GM23248 (cell line): ENCODE results near the gene SERPINC1. TPM values are rescaled to one million over a fixed set of nuclear protein-coding genes. Genes with fewer than 3 reads are reported as not detected.
"Not testable (repeated sequence)": the region's sequence is repeated elsewhere in the genome, so short reads cannot be mapped to it uniquely, and the experiment has no call there.

ENCODE experiments used
- DNase-seq: peaks from one replicate; pipeline ENCODE4 v3.0.0-alpha.2; 2015
- H2AFZ ChIP-seq: fragments of 200-600 bp; sonication (generic); 2 replicates; pipeline ENCODE4 v1.6.1; 2016; ENCODE audit warnings: antibody characterized with exemption
- H3F3A ChIP-seq: fragments of 200-600 bp; sonication (generic); 2 replicates; pipeline ENCODE4 v1.6.1; 2016; ENCODE audit warnings: mild to moderate bottlenecking, antibody characterized with exemption, mixed run types; ENCODE audit not compliant: insufficient read depth
- H3K27ac ChIP-seq: fragments of 200-600 bp; sonication (generic); 2 replicates; pipeline ENCODE4 v1.5.1; 2016; ENCODE audit warnings: mild to moderate bottlenecking
- H3K27me3 ChIP-seq: fragments of 200-600 bp; sonication (generic); replicated peaks from 2 replicates; pipeline ENCODE4 v1.6.1; 2016; ENCODE audit warnings: mild to moderate bottlenecking; ENCODE audit not compliant: insufficient read depth
- H3K36me3 ChIP-seq: fragments of 200-600 bp; sonication (generic); 2 replicates; pipeline ENCODE4 v1.6.1; 2016; ENCODE audit warnings: low read depth, mild to moderate bottlenecking
- H3K4me1 ChIP-seq: fragments of 200-600 bp; sonication (generic); 2 replicates; pipeline ENCODE4 v1.6.1; 2016; ENCODE audit warnings: mild to moderate bottlenecking; ENCODE audit not compliant: insufficient read depth
- H3K4me2 ChIP-seq: fragments of 200-600 bp; sonication (generic); one replicate; pipeline ENCODE4 v1.6.1; 2016; ENCODE audit warnings: mild to moderate bottlenecking; ENCODE audit not compliant: unreplicated experiment
- H3K4me3 ChIP-seq: fragments of 200-600 bp; sonication (generic); 2 replicates; pipeline ENCODE4 v1.5.1; 2016; ENCODE audit warnings: mild to moderate bottlenecking
- H3K79me2 ChIP-seq: fragments of 200-600 bp; sonication (generic); 2 replicates; pipeline ENCODE4 v1.6.1; 2016; ENCODE audit warnings: mild to moderate bottlenecking; ENCODE audit not compliant: insufficient read depth
- H3K9ac ChIP-seq: fragments of 200-600 bp; sonication (generic); 2 replicates; pipeline ENCODE4 v1.6.1; 2016; ENCODE audit warnings: mild to moderate bottlenecking
- H3K9me2 ChIP-seq: fragments of 200-600 bp; sonication (generic); 2 replicates; pipeline ENCODE4 v1.6.1; 2016; ENCODE audit warnings: mixed run types, mild to moderate bottlenecking, moderate library complexity; ENCODE audit not compliant: insufficient read depth
- H3K9me3 ChIP-seq: fragments of 200-600 bp; sonication (generic); one replicate; pipeline ENCODE4 v1.6.1; 2017; ENCODE audit warnings: low read depth
- H4K20me1 ChIP-seq: fragments of 200-600 bp; sonication (generic); 2 replicates; pipeline ENCODE4 v1.6.0; 2016; ENCODE audit not compliant: insufficient read depth
- EZH2 ChIP-seq: fragments of 200-600 bp; sonication (generic); IDR thresholded peaks from 2 replicates; pipeline ENCODE4 v1.6.1; 2018; ENCODE audit warnings: antibody characterized with exemption, mild to moderate bottlenecking; ENCODE audit not compliant: insufficient read depth, poor library complexity, severe bottlenecking
- EZH2phosphoT487 ChIP-seq: fragments of 200-600 bp; sonication (generic); IDR thresholded peaks from 2 replicates; pipeline ENCODE4 v1.6.1; 2018; ENCODE audit warnings: antibody characterized with exemption, moderate library complexity, mild to moderate bottlenecking, low read depth; ENCODE audit not compliant: insufficient read depth
- WGBS, 2 experiments: methylation state at CpG; one replicate each; pipeline ENCODE4 v1.1.6; 2015 to 2017; ENCODE audit warnings: low lambda C conversion rate in 2 of 2, low coverage in 1 of 2; ENCODE audit errors: missing lambda C conversion rate in 2 of 2; 5-methylcytosine and 5-hydroxymethylcytosine counted together
- in situ Hi-C: fragments of 300-500 bp; cut with MboI; formaldehyde crosslinking; loops from 2 replicates; pipeline ENCODE4 v1.15.0; 2020
- polyA plus RNA-seq: library from polyadenylated mRNA; unstranded; fragments of >200 nt; fragmentation: Nextera tagmentation; extraction: Ambion mirVana; gene quantifications from 2 replicates; pipeline ENCODE4 v1.2.1, GENCODE V29; 2016
- small RNA-seq: library from RNA; depleted of rRNA; stranded (forward); fragments of <200 nt; gene quantifications from one replicate; pipeline ENCODE3, GENCODE V24; 2014; ENCODE audit warnings: low read depth, low replicate concordance
- total RNA-seq: library from RNA; depleted of rRNA; stranded (reverse); fragments of >200 nt; shearing (Covaris generic); gene quantifications from 2 replicates; pipeline ENCODE4 v1.2.3, GENCODE V29; 2014; rRNA removed

SERPINC1 gene
- total and polyA plus RNA-seq, 2 experiments from 2014 or later = not detected

DNA sequence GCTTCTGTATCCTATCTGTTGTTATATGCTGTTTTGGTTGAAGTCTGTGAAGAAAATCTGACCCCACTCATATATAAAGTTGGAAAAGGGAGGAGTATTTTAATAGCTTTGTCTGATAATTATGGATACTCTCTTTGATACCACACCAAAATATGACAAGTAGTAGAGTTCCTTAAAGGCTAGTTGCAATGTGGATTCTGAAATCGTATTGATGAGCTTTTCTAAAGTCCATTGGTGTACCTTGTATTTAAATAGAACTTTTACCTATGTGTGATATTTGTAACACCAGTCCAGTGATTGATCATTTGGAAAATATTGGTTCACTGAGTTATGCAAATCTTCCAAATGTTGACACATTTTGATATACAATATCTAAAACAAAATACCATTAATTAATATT is 57.1 kb downstream of the SERPINC1 start:
- Histone ChIP-seq H3K9me2 (no peaks in the 10 kb centered on the region), H3K4me1 (0 out of 2 replicates have a peak, but pooled peaks cover 3% of the 10 kb centered on the region), H3K27ac (peak overlapping the region; percentile 11; the same call in 1 of the 2 replicates), H4K20me1 (no peaks in the 10 kb centered on the region; the same call in 1 of the 2 replicates), H3K4me2 (no peak overlapping the region), H3K79me2 (peaks cover 2% of the 10 kb centered on the region; the same call in 1 of the 2 replicates), H3F3A (peaks cover 68% of the 10 kb centered on the region), H2AFZ (no peak overlapping the region), H3K4me3 (no peak overlapping the region), H3K9me3 (no peaks in the 10 kb centered on the region), H3K27me3 (no peaks in the 10 kb centered on the region), H3K36me3 (peaks cover 31% of the 10 kb centered on the region), H3K9ac (no peak overlapping the region)
- in situ Hi-C loops = no loop called here
- TF ChIP-seq EZH2 (no peak), EZH2phosphoT487 (no peak)
- 96 to 98% methylated on average over 1 of the region's 1 CpG for WGBS, 2 experiments
- DNase-seq = no peak

DNA sequence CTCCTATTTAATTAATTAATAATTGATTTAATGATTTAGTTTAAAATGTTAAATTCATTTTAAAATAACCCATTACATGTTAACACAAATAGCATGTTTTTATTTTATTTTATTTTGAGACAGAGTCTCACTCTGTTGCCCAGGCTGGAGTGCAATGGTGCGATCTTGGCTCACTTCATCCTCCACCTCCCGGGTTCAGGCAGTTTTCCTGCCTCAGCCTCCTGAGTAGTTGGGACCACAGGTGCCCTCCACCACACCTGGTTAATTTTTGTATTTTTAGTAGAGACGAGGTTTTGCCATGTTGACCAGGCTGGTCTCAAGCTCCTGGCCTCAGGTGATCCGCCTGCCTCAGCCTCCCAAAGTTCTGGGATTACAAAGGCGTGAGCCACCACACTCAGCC is 57.6 kb downstream of the SERPINC1 start:
- in situ Hi-C loops = not testable (repeated sequence)

DNA sequence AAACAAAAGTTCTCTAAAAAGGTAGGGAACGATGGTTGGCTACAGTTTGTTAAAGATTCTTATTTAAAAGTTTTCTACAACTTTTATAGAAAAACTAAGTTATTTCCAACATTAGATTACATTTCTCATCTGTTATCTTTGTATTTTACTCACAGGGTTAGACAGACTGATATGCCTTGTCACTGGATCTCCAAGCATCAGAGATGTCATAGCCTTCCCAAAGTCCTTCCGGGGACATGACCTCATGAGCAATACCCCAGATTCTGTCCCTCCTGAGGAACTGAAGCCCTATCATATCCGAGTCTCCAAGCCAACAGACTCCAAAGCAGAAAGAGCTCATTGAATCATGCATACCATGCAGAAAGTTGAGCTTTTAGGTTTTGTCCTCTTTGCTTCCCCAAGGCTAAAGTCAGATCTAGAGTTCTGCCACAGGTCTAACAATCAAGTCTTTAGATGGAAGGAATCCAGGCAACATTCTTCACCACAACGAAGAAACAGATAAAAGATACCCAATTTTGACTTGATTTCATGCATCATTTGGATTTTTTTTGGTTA is 59.7 kb downstream of the SERPINC1 start:
- no peaks in the 10 kb centered on the region for H3K79me2 ChIP-seq
- no peaks in the 10 kb centered on the region for H3K9me2 ChIP-seq
- H2AFZ ChIP-seq = no peak overlapping the region
- H3F3A ChIP-seq = peaks cover 52% of the 10 kb centered on the region
- no peak for TF ChIP-seq EZH2
- no peak for TF ChIP-seq EZH2phosphoT487
- no peak overlapping the region for H3K4me2 ChIP-seq
- WGBS, 2 experiments = 72 to 86% methylated on average over 4 of the region's 4 CpGs
- H4K20me1 ChIP-seq = no peaks in the 10 kb centered on the region
- in situ Hi-C loops = no loop called here
- DNase-seq = peak; percentile 7
- no peak overlapping the region for H3K4me3 ChIP-seq
- H3K4me1 ChIP-seq = peaks cover 12% of the 10 kb centered on the region
- no peaks in the 10 kb centered on the region for H3K27me3 ChIP-seq
- H3K36me3 ChIP-seq = peaks cover 6% of the 10 kb centered on the region; the same call in 1 of the 2 replicates
- no peak overlapping the region for H3K9ac ChIP-seq
- H3K27ac ChIP-seq = peak overlapping the region; percentile 3; the same call in 1 of the 2 replicates
- H3K9me3 ChIP-seq = no peaks in the 10 kb centered on the region

More for the DNA sequence above, 57.6 kb downstream of the SERPINC1 start:
- H2AFZ ChIP-seq, H3K27me3 ChIP-seq, H3K9me3 ChIP-seq, H4K20me1 ChIP-seq, H3K9me2 ChIP-seq, H3K4me1 ChIP-seq, DNase-seq, H3K9ac ChIP-seq, H3K79me2 ChIP-seq, H3K27ac ChIP-seq, H3K4me2 ChIP-seq, H3K4me3 ChIP-seq: not testable (repeated sequence)
- WGBS, 2 experiments = 86 to 91% methylated on average over 5 of the region's 5 CpGs
- Histone ChIP-seq H3K36me3 (peaks cover 26% of the 10 kb centered on the region), H3F3A (peaks cover 66% of the 10 kb centered on the region)

DNA sequence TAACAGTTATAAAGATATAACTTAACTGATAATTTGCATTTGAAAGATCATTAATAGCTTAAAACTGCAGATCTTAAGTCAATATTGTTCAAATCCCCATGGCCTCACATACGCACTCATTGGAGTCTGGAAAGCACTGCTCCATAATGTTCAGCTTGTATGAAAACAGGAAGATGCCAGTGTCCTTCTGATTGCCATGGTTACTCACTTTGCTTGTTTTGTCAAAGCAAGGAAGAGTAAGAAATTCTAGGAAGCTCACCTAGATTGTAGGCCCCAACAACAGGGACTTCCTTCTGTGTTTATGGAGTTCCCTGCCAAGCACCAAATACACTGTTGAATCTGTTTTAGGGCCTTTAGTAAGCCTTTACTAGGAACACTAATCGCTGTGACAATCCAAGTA is 60.2 kb downstream of the SERPINC1 start:
- H3K4me2 ChIP-seq = no peak overlapping the region
- H3K27ac ChIP-seq = 0 out of 2 replicates have a peak overlapping the region, but pooled peaks have one; percentile 3

DNA sequence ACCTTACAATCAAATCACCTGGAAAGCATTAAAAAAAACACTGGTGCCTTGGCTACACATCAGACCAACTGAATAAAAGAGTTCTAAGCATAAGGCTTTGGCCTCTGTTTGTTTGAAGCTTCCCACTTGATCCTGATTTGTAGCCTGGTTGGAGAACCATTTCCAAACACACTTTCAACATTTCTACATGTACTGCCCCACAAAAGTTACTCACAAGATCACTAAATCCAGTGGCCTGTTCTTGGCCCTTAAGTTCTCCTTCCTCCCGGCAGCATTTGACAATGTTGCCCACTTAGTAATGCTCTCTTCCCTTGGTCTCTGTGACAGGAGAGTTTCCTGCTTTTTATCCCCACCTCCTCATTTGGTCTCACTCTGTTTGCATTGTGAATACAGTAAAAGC is 61.1 kb downstream of the SERPINC1 start:
- no peak for DNase-seq
- Histone ChIP-seq H3F3A (peaks cover 40% of the 10 kb centered on the region), H2AFZ (no peak overlapping the region), H3K9me3 (no peaks in the 10 kb centered on the region), H3K4me3 (no peak overlapping the region), H3K36me3 (peaks cover 16% of the 10 kb centered on the region), H3K27ac (no peak overlapping the region), H3K4me2 (no peak overlapping the region), H3K27me3 (no peaks in the 10 kb centered on the region), H3K4me1 (peaks cover 12% of the 10 kb centered on the region), H3K9me2 (no peaks in the 10 kb centered on the region), H4K20me1 (no peaks in the 10 kb centered on the region), H3K79me2 (no peaks in the 10 kb centered on the region), H3K9ac (no peak overlapping the region)
- TF ChIP-seq EZH2 (no peak), EZH2phosphoT487 (no peak)
- in situ Hi-C loops = no loop called here
- 96 to 100% methylated on average over 1 of the region's 1 CpG for WGBS, 2 experiments

More for the DNA sequence above, 60.2 kb downstream of the SERPINC1 start:
- no peak for TF ChIP-seq EZH2
- TF ChIP-seq EZH2phosphoT487 = no peak
- H3K79me2 ChIP-seq = no peaks in the 10 kb centered on the region
- no peaks in the 10 kb centered on the region for H3K9me2 ChIP-seq
- no peaks in the 10 kb centered on the region for H3K27me3 ChIP-seq
- H3K9ac ChIP-seq = no peak overlapping the region
- no peaks in the 10 kb centered on the region for H4K20me1 ChIP-seq
- no peaks in the 10 kb centered on the region for H3K9me3 ChIP-seq
- peaks cover 12% of the 10 kb centered on the region for H3K4me1 ChIP-seq
- peaks cover 9% of the 10 kb centered on the region; the same call in 1 of the 2 replicates for H3K36me3 ChIP-seq
- H3K4me3 ChIP-seq = no peak overlapping the region
- peaks cover 47% of the 10 kb centered on the region for H3F3A ChIP-seq
- 95 to 99% methylated on average over 2 of the region's 2 CpGs for WGBS, 2 experiments
- no peak overlapping the region for H2AFZ ChIP-seq
- DNase-seq = no peak
- in situ Hi-C loops = no loop called here

Small RNA genes within 50 kb of the gene (small RNA-seq; reads per million reads assigned to genes)
- gene RNA5SP67 = not detected

Other genes with a start within 250 kb of the SERPINC1 start
- gene ANKRD45, start 247.5 kb downstream of the SERPINC1 start, total RNA-seq = not detected in 2 replicates
- 0.16 TPM in 1 of 2 replicates, not detected in the other for gene ANKRD45, start 247.5 kb downstream of the SERPINC1 start, polyA plus RNA-seq
- 25.5 and 27.9 TPM in 2 replicates for gene KLHL20, start 202.3 kb downstream of the SERPINC1 start, total RNA-seq
- 19.2 and 22.7 TPM in 2 replicates for gene KLHL20, start 202.3 kb downstream of the SERPINC1 start, polyA plus RNA-seq
- gene DARS2, start 92.7 kb downstream of the SERPINC1 start, total RNA-seq = 12.1 and 14.5 TPM in 2 replicates
- gene DARS2, start 92.7 kb downstream of the SERPINC1 start, polyA plus RNA-seq = 11.0 and 12.1 TPM in 2 replicates
- gene CENPL, start 92.4 kb downstream of the SERPINC1 start, total RNA-seq = 14.9 and 16.9 TPM in 2 replicates
- gene CENPL, start 92.4 kb downstream of the SERPINC1 start, polyA plus RNA-seq = 9.3 and 10.4 TPM in 2 replicates
- gene GAS5, start 49.3 kb downstream of the SERPINC1 start, total RNA-seq = 344 and 358 TPM in 2 replicates
- gene GAS5, start 49.3 kb downstream of the SERPINC1 start, polyA plus RNA-seq = 143 and 166 TPM in 2 replicates
- 4.2 and 5.6 TPM in 2 replicates for gene ZBTB37, start 48.9 kb downstream of the SERPINC1 start, total RNA-seq
- 0.90 and 0.96 TPM in 2 replicates for gene ZBTB37, start 48.9 kb downstream of the SERPINC1 start, polyA plus RNA-seq
- 18.9 and 22.4 TPM in 2 replicates for gene RC3H1, start 105.0 kb upstream of the SERPINC1 start, total RNA-seq
- gene RC3H1, start 105.0 kb upstream of the SERPINC1 start, polyA plus RNA-seq = 5.9 and 6.0 TPM in 2 replicates
- gene RABGAP1L, start 242.2 kb upstream of the SERPINC1 start, total RNA-seq = 21.6 and 24.7 TPM in 2 replicates
- 11.4 and 13.7 TPM in 2 replicates for gene RABGAP1L, start 242.2 kb upstream of the SERPINC1 start, polyA plus RNA-seq